Mononuclear cell (primary cell): ENCODE results near the gene DES. TPM values are rescaled to one million over a fixed set of nuclear protein-coding genes. Genes with fewer than 3 reads are reported as not detected.
"Not testable (repeated sequence)": the region's sequence is repeated elsewhere in the genome, so short reads cannot be mapped to it uniquely, and the experiment has no call there.

Experiments used
- H3K27me3 ChIP-seq: 2 replicates; pipeline ENCODE4 v1.6.0; 2011; ENCODE audit warnings: low read length, control low read depth; ENCODE audit not compliant: insufficient read depth
- H3K4me1 ChIP-seq: 2 replicates; pipeline ENCODE4 v1.5.1; 2011; ENCODE audit warnings: mild to moderate bottlenecking, low read length, control low read depth; ENCODE audit not compliant: insufficient read depth
- H3K4me3 ChIP-seq: 2 replicates; pipeline ENCODE4 v1.5.1; 2011; ENCODE audit warnings: mild to moderate bottlenecking, low read length, moderate library complexity
- H3K9me3 ChIP-seq: 2 replicates; pipeline ENCODE4 v1.5.1; 2011; ENCODE audit warnings: low read depth, mild to moderate bottlenecking, control low read depth, low read length
- total RNA-seq: library from RNA; depleted of rRNA; stranded (reverse); fragments of >200 nt; gene quantifications from one replicate; pipeline ENCODE4 v1.2.3, GENCODE V29; 2012

Gene DES
- total RNA-seq, 1 donor, result 1.3 TPM

GRCh38 chr2:219406861-219407230 lies 11.3 kb upstream of the DES start:
- Histone ChIP-seq H3K9me3 (no peaks in the 10 kb centered on the region), H3K27me3 (peaks cover 3% of the 10 kb centered on the region), H3K4me3 (no peak overlapping the region), H3K4me1 (peaks cover 11% of the 10 kb centered on the region)

GRCh38 chr2:219407343-219407742 lies 10.8 kb upstream of the DES start:
- not testable (repeated sequence) for H3K27me3 ChIP-seq, H3K9me3 ChIP-seq, H3K4me1 ChIP-seq, H3K4me3 ChIP-seq

GRCh38 chr2:219408204-219408603 lies 10.0 kb upstream of the DES start:
- no peaks in the 10 kb centered on the region for H3K4me1 ChIP-seq
- H3K9me3 ChIP-seq, result no peaks in the 10 kb centered on the region
- no peak overlapping the region for H3K4me3 ChIP-seq
- H3K27me3 ChIP-seq, result peaks cover 7% of the 10 kb centered on the region

- Histone ChIP-seq H3K9me3 (no peaks in the 10 kb centered on the region), H3K4me3 (no peak overlapping the region), H3K4me1 (no peaks in the 10 kb centered on the region), H3K27me3 (peaks cover 12% of the 10 kb centered on the region)
Observed at GRCh38 chr2:219408631-219409030, 9.5 kb upstream of the DES start.

- Histone ChIP-seq H3K27me3 (peaks cover 19% of the 10 kb centered on the region), H3K9me3 (no peaks in the 10 kb centered on the region), H3K4me1 (no peaks in the 10 kb centered on the region), H3K4me3 (no peak overlapping the region)
Observed at GRCh38 chr2:219409619-219410018, 8.6 kb upstream of the DES start.

- no peak overlapping the region for H3K4me3 ChIP-seq
- no peaks in the 10 kb centered on the region for H3K9me3 ChIP-seq
- no peaks in the 10 kb centered on the region for H3K4me1 ChIP-seq
- H3K27me3 ChIP-seq, result peaks cover 19% of the 10 kb centered on the region
Observed at GRCh38 chr2:219410390-219410789, 7.8 kb upstream of the DES start.

GRCh38 chr2:219414857-219415256 lies 3.3 kb upstream of the DES start:
- peaks cover 12% of the 10 kb centered on the region for H3K4me1 ChIP-seq
- no peak overlapping the region for H3K4me3 ChIP-seq
- H3K27me3 ChIP-seq, result peaks cover 29% of the 10 kb centered on the region

GRCh38 chr2:219415580-219416234 lies 2.5 kb upstream of the DES start:
- peaks cover 29% of the 10 kb centered on the region for H3K27me3 ChIP-seq
- H3K4me1 ChIP-seq, result peaks cover 12% of the 10 kb centered on the region
- no peaks in the 10 kb centered on the region for H3K9me3 ChIP-seq
- no peak overlapping the region for H3K4me3 ChIP-seq

More at GRCh38 chr2:219414857-219415256, 3.3 kb upstream of the DES start:
- H3K9me3 ChIP-seq, result no peaks in the 10 kb centered on the region

- Histone ChIP-seq H3K27me3 (peaks cover 29% of the 10 kb centered on the region), H3K4me1 (peaks cover 12% of the 10 kb centered on the region), H3K9me3 (no peaks in the 10 kb centered on the region), H3K4me3 (no peak overlapping the region)
Observed at GRCh38 chr2:219416235-219416602, 2.0 kb upstream of the DES start.

- H3K4me1 ChIP-seq, result peaks cover 12% of the 10 kb centered on the region
- peaks cover 25% of the 10 kb centered on the region for H3K27me3 ChIP-seq
- H3K4me3 ChIP-seq, result no peak overlapping the region
- no peaks in the 10 kb centered on the region for H3K9me3 ChIP-seq
Observed at GRCh38 chr2:219416938-219417337, 1.2 kb upstream of the DES start.

- H3K4me3 ChIP-seq, result no peak overlapping the region
- H3K4me1 ChIP-seq, result peaks cover 12% of the 10 kb centered on the region
- H3K9me3 ChIP-seq, result no peaks in the 10 kb centered on the region
- H3K27me3 ChIP-seq, result peaks cover 25% of the 10 kb centered on the region
Observed at GRCh38 chr2:219417374-219417773, 803 bp upstream of the DES start.

GRCh38 chr2:219419012-219419324 lies 791 bp downstream of the DES start:
- no peak overlapping the region for H3K4me3 ChIP-seq
- H3K4me1 ChIP-seq, result peaks cover 12% of the 10 kb centered on the region
- no peaks in the 10 kb centered on the region for H3K9me3 ChIP-seq
- peaks cover 14% of the 10 kb centered on the region for H3K27me3 ChIP-seq

GRCh38 chr2:219419331-219420197 lies 1.4 kb downstream of the DES start:
- Histone ChIP-seq H3K27me3 (peaks cover 10% of the 10 kb centered on the region), H3K9me3 (no peaks in the 10 kb centered on the region), H3K4me3 (no peak overlapping the region), H3K4me1 (peaks cover 12% of the 10 kb centered on the region)

- H3K4me1 ChIP-seq, result peaks cover 12% of the 10 kb centered on the region
- H3K4me3 ChIP-seq, result no peak overlapping the region
- H3K27me3 ChIP-seq, result peaks cover 10% of the 10 kb centered on the region
- no peaks in the 10 kb centered on the region for H3K9me3 ChIP-seq
Observed at GRCh38 chr2:219420687-219421086, 2.5 kb downstream of the DES start.

GRCh38 chr2:219421323-219421722 lies 3.1 kb downstream of the DES start:
- Histone ChIP-seq H3K27me3 (peaks cover 10% of the 10 kb centered on the region), H3K4me1 (peaks cover 9% of the 10 kb centered on the region), H3K4me3 (no peak overlapping the region), H3K9me3 (no peaks in the 10 kb centered on the region)
